ENCODE results near the gene SEMA4G.

The SEMA4G gene

GRCh38 chr10:101018600-101019439, 49.5 kb downstream of the SEMA4G start (continued):
- no peak for TF ChIP-seq TCF7L2 (IDR thresholded peaks at IDR 0.05; ENCODE audit: borderline replicate concordance, low read depth, low read length)
- TF ChIP-seq GFI1B (tag by site-specific recombination; IDR thresholded peaks at IDR 0.05), result no peak
- no peak for TF ChIP-seq ZNF658 (tag by site-specific recombination; IDR thresholded peaks at IDR 0.05)
- no peak for TF ChIP-seq TSHZ1 (tag by site-specific recombination; IDR thresholded peaks at IDR 0.05; ENCODE audit: borderline replicate concordance)
- peak; percentile 18; the same call in 1 of the 2 replicates for TF ChIP-seq KLF1 (tag by site-specific recombination; IDR thresholded peaks at IDR 0.05)
- no peak for TF ChIP-seq ZNF639 (tag by site-specific recombination; IDR thresholded peaks at IDR 0.05)
- no peak for TF ChIP-seq ZNF155 (tag by site-specific recombination; IDR thresholded peaks at IDR 0.05)
- TF ChIP-seq ZNF112 (tag by site-specific recombination; IDR thresholded peaks at IDR 0.05), result no peak
- TF ChIP-seq ZNF837 (tag by site-specific recombination; IDR thresholded peaks at IDR 0.05), result no peak
- TF ChIP-seq ZNF704 (tag by site-specific recombination; IDR thresholded peaks at IDR 0.05), result no peak
- TF ChIP-seq ZNF140 (tag by site-specific recombination; IDR thresholded peaks at IDR 0.05), result no peak
- TF ChIP-seq ZBTB11 (tag by site-specific recombination; conservative IDR thresholded peaks at IDR 0.05; ENCODE audit: low read depth), result 0 out of 2 replicates have a peak, but pooled peaks have one; percentile 23
- TF ChIP-seq ZFP37 (tag by site-specific recombination; IDR thresholded peaks at IDR 0.05), result peak; percentile 75; the same call in 1 of the 2 replicates
- no peak for TF ChIP-seq ZNF426 (tag by site-specific recombination; IDR thresholded peaks at IDR 0.05)
- TF ChIP-seq GLIS2 (tag by site-specific recombination; IDR thresholded peaks at IDR 0.05), result peak; percentile 65
- no peak for TF ChIP-seq ZSCAN23 (tag by site-specific recombination; IDR thresholded peaks at IDR 0.05)
- no peak for TF ChIP-seq GLI2 (tag by site-specific recombination; IDR thresholded peaks at IDR 0.05; ENCODE audit: borderline replicate concordance, low read depth)
- TF ChIP-seq ZBTB49 (tag by site-specific recombination; IDR thresholded peaks at IDR 0.05; ENCODE audit: low read depth), result no peak
- no peak for TF ChIP-seq ZNF148 (tag by site-specific recombination; IDR thresholded peaks at IDR 0.05; ENCODE audit: borderline replicate concordance)
- TF ChIP-seq SP3 (tag by site-specific recombination; IDR thresholded peaks at IDR 0.05), result peak; percentile 33; the same call in 1 of the 2 replicates
- no peak for TF ChIP-seq ZNF830 (tag by site-specific recombination; IDR thresholded peaks at IDR 0.05; ENCODE audit: low read depth)
- TF ChIP-seq TRIM28 (IDR thresholded peaks at IDR 0.05; ENCODE audit: borderline replicate concordance, low read length), result no peak

All from HEK293 (cell line).